Neural progenitor cell (in vitro differentiated cells): ENCODE data around the gene ANKS1B. TPM values are rescaled to one million over a fixed set of nuclear protein-coding genes. Genes with fewer than 3 reads are reported as not detected.

Experiments used
- DNase-seq: peaks from one replicate; pipeline ENCODE4 v3.0.0-alpha.2; 2016; ENCODE audit warnings: low spot score
- H2AFZ ChIP-seq: fragments of 200-600 bp; sonication (generic); replicated peaks from 2 replicates; pipeline ENCODE4 v1.6.1; 2016; ENCODE audit warnings: antibody characterized with exemption
- H3F3A ChIP-seq: fragments of 200-600 bp; sonication (generic); 2 replicates; pipeline ENCODE4 v1.6.1; 2016; ENCODE audit warnings: antibody characterized with exemption, low read depth
- H3K27ac ChIP-seq: fragments of 200-600 bp; sonication (generic); 2 replicates; pipeline ENCODE4 v1.5.1; 2016; ENCODE audit warnings: mild to moderate bottlenecking
- H3K27me3 ChIP-seq: fragments of 200-600 bp; sonication (generic); 2 replicates; pipeline ENCODE4 v1.6.1; 2016; ENCODE audit warnings: mild to moderate bottlenecking, moderate library complexity
- H3K36me3 ChIP-seq: fragments of 200-600 bp; sonication (generic); 2 replicates; pipeline ENCODE4 v1.5.1; 2016
- H3K4me1 ChIP-seq: fragments of 200-600 bp; sonication (generic); 2 replicates; pipeline ENCODE4 v1.6.1; 2016; ENCODE audit warnings: mixed run types
- H3K4me2 ChIP-seq: fragments of 200-600 bp; sonication (generic); 2 replicates; pipeline ENCODE4 v1.6.1; 2016
- H3K4me3 ChIP-seq: fragments of 200-600 bp; sonication (generic); 2 replicates; pipeline ENCODE4 v1.5.1; 2016
- H3K79me2 ChIP-seq: fragments of 200-600 bp; sonication (generic); 2 replicates; pipeline ENCODE4 v1.6.1; 2016; ENCODE audit warnings: low read depth
- H3K9ac ChIP-seq: fragments of 200-600 bp; sonication (generic); 2 replicates; pipeline ENCODE4 v1.6.1; 2016
- H3K9me3 ChIP-seq: fragments of 200-600 bp; sonication (generic); 2 replicates; pipeline ENCODE4 v1.5.1; 2016; ENCODE audit warnings: low read depth
- H4K20me1 ChIP-seq: fragments of 200-600 bp; sonication (generic); 2 replicates; pipeline ENCODE4 v1.6.1; 2016; ENCODE audit warnings: low read depth
- H3K27ac Mint-ChIP-seq: 3 replicates; pipeline ENCODE4 v1.8.0; 2021; ENCODE audit warnings: mixed read lengths
- H3K27me3 Mint-ChIP-seq: 2 replicates; pipeline ENCODE4 v1.8.0; 2022; ENCODE audit warnings: low read depth, mild to moderate bottlenecking, inconsistent platforms, moderate library complexity, mixed read lengths; ENCODE audit not compliant: insufficient read depth
- H3K36me3 Mint-ChIP-seq: 3 replicates; pipeline ENCODE4 v1.8.0; 2021; ENCODE audit warnings: mixed read lengths
- H3K4me1 Mint-ChIP-seq: 3 replicates; pipeline ENCODE4 v1.8.0; 2021; ENCODE audit warnings: mixed read lengths
- H3K4me3 Mint-ChIP-seq: 3 replicates; pipeline ENCODE4 v1.8.0; 2021; ENCODE audit warnings: mild to moderate bottlenecking, moderate library complexity, mixed read lengths
- H3K9me3 Mint-ChIP-seq: 3 replicates; pipeline ENCODE4 v1.8.0; 2020; ENCODE audit warnings: mixed read lengths
- CTCF ChIP-seq: fragments of 200-600 bp; sonication (generic); IDR thresholded peaks from 2 replicates; pipeline ENCODE4 v1.5.1; 2017; ENCODE audit warnings: antibody characterized with exemption, mild to moderate bottlenecking
- EZH2 ChIP-seq: fragments of 200-600 bp; sonication (generic); IDR thresholded peaks from 2 replicates; pipeline ENCODE4 v1.6.1; 2017; ENCODE audit warnings: antibody characterized with exemption, mild to moderate bottlenecking, moderate library complexity
- EZH2phosphoT487 ChIP-seq: fragments of 200-600 bp; sonication (generic); IDR thresholded peaks from 2 replicates; pipeline ENCODE4 v1.6.1; 2017; ENCODE audit warnings: antibody characterized with exemption
- total RNA-seq: library from RNA; depleted of rRNA; stranded (reverse); fragments of >200 nt; gene quantifications from 2 replicates; pipeline ENCODE4 v1.2.3, GENCODE V29; 2015; ENCODE audit warnings: low replicate concordance

The ANKS1B gene
- total RNA-seq, 1 donor from 2014 or later, result 7.9 TPM

- Histone ChIP-seq H3K27ac (no peak overlapping the region), H4K20me1 (no peaks in the 10 kb centered on the region), H3K4me2 (no peak overlapping the region), H3K4me1 (no peaks in the 10 kb centered on the region), H3K9me3 (no peaks in the 10 kb centered on the region), H3F3A (no peaks in the 10 kb centered on the region), H3K79me2 (no peaks in the 10 kb centered on the region), H3K4me3 (no peak overlapping the region), H3K27me3 (no peaks in the 10 kb centered on the region), H2AFZ (no peak overlapping the region), H3K36me3 (no peaks in the 10 kb centered on the region), H3K9ac (no peak overlapping the region)
- peaks cover 3% of the 10 kb centered on the region for H3K4me1 Mint-ChIP-seq
- H3K27me3 Mint-ChIP-seq, result no peaks in the 10 kb centered on the region
- no peak overlapping the region for H3K27ac Mint-ChIP-seq
- TF ChIP-seq EZH2phosphoT487 (no peak), CTCF (no peak), EZH2 (no peak)
- no peak for DNase-seq
- peaks cover 4% of the 10 kb centered on the region for H3K9me3 Mint-ChIP-seq
- H3K36me3 Mint-ChIP-seq, result no peaks in the 10 kb centered on the region
- H3K4me3 Mint-ChIP-seq, result no peak overlapping the region
Measured at GRCh38 chr12:98990648-98991047, 994.1 kb downstream of the ANKS1B start.

GRCh38 chr12:98985156-98985555, 999.6 kb downstream of the ANKS1B start:
- H3K36me3 Mint-ChIP-seq, result no peaks in the 10 kb centered on the region
- Histone ChIP-seq H3K4me1 (no peaks in the 10 kb centered on the region), H4K20me1 (no peaks in the 10 kb centered on the region), H3K36me3 (no peaks in the 10 kb centered on the region), H3K79me2 (no peaks in the 10 kb centered on the region), H3K4me3 (no peak overlapping the region), H3K4me2 (no peak overlapping the region), H2AFZ (no peak overlapping the region), H3K9ac (no peak overlapping the region), H3K27me3 (no peaks in the 10 kb centered on the region), H3K27ac (no peak overlapping the region), H3F3A (no peaks in the 10 kb centered on the region), H3K9me3 (no peaks in the 10 kb centered on the region)
- no peaks in the 10 kb centered on the region for H3K27me3 Mint-ChIP-seq
- no peak for DNase-seq
- no peaks in the 10 kb centered on the region for H3K4me1 Mint-ChIP-seq
- peaks cover 17% of the 10 kb centered on the region for H3K9me3 Mint-ChIP-seq
- H3K4me3 Mint-ChIP-seq, result no peak overlapping the region
- TF ChIP-seq CTCF (no peak), EZH2 (no peak), EZH2phosphoT487 (no peak)
- no peak overlapping the region for H3K27ac Mint-ChIP-seq

GRCh38 chr12:98983647-98984046, 1001.1 kb downstream of the ANKS1B start:
- peaks cover 23% of the 10 kb centered on the region for H3K9me3 Mint-ChIP-seq
- no peaks in the 10 kb centered on the region for H3K4me1 ChIP-seq
- TF ChIP-seq EZH2phosphoT487 (no peak), CTCF (no peak), EZH2 (no peak)
- H3K4me3 Mint-ChIP-seq, result no peak overlapping the region
- H3K4me1 Mint-ChIP-seq, result no peaks in the 10 kb centered on the region
- DNase-seq, result no peak
- H3K79me2 ChIP-seq, result no peaks in the 10 kb centered on the region
- no peak overlapping the region for H3K9ac ChIP-seq
- H3K27ac Mint-ChIP-seq, result no peak overlapping the region
- H4K20me1 ChIP-seq, result no peaks in the 10 kb centered on the region
- H3K27me3 Mint-ChIP-seq, result no peaks in the 10 kb centered on the region
- no peak overlapping the region for H3K4me2 ChIP-seq
- H3K4me3 ChIP-seq, result no peak overlapping the region
- H3K27ac ChIP-seq, result no peak overlapping the region
- H3K36me3 ChIP-seq, result no peaks in the 10 kb centered on the region
- peaks cover 2% of the 10 kb centered on the region for H3K36me3 Mint-ChIP-seq
- no peaks in the 10 kb centered on the region for H3F3A ChIP-seq
- H3K9me3 ChIP-seq, result no peaks in the 10 kb centered on the region
- no peak overlapping the region for H2AFZ ChIP-seq
- H3K27me3 ChIP-seq, result no peaks in the 10 kb centered on the region

GRCh38 chr12:98980508-98980907, 1004.2 kb downstream of the ANKS1B start:
- TF ChIP-seq EZH2, result no peak
- Histone ChIP-seq H3F3A (no peaks in the 10 kb centered on the region), H3K27ac (no peak overlapping the region), H3K79me2 (no peaks in the 10 kb centered on the region), H3K9me3 (no peaks in the 10 kb centered on the region), H2AFZ (no peak overlapping the region), H3K4me2 (no peak overlapping the region), H3K36me3 (no peaks in the 10 kb centered on the region), H3K4me3 (no peak overlapping the region), H3K27me3 (no peaks in the 10 kb centered on the region), H3K4me1 (no peaks in the 10 kb centered on the region), H4K20me1 (no peaks in the 10 kb centered on the region), H3K9ac (no peak overlapping the region)
- no peaks in the 10 kb centered on the region for H3K4me1 Mint-ChIP-seq
- H3K27ac Mint-ChIP-seq, result no peak overlapping the region
- H3K9me3 Mint-ChIP-seq, result peaks cover 19% of the 10 kb centered on the region
- DNase-seq, result no peak
- peaks cover 2% of the 10 kb centered on the region for H3K36me3 Mint-ChIP-seq
- no peak overlapping the region for H3K4me3 Mint-ChIP-seq
- H3K27me3 Mint-ChIP-seq, result no peaks in the 10 kb centered on the region
